Liver (tissue), 9 donors: Measurements from ENCODE around the gene DYNLT3. TPM values are rescaled to one million over a fixed set of nuclear protein-coding genes. Genes with fewer than 3 reads are reported as not detected.

Source experiments
- DNase-seq: peaks from one replicate; pipeline ENCODE4 v3.0.0-alpha.2; 2017; ENCODE audit warnings: low spot score
- H3K27ac ChIP-seq, 2 donors: one replicate each; pipeline ENCODE4 v1.7.0; 2013; ENCODE audit warnings: inconsistent platforms in 2 of 2, low read length in 2 of 2, control low read depth in 1 of 2, low read depth in 1 of 2, mild to moderate bottlenecking in 1 of 2
- H3K27me3 ChIP-seq, 4 donors: one replicate each; pipeline versions ENCODE4 v1.6.1 to v1.7.0; 2013; ENCODE audit warnings: low read length in 3 of 4, inconsistent platforms in 1 of 4, mild to moderate bottlenecking in 1 of 4, moderate library complexity in 1 of 4; ENCODE audit not compliant: control insufficient read depth in 4 of 4, insufficient read depth in 4 of 4
- H3K36me3 ChIP-seq, 4 donors: one replicate each; pipeline versions ENCODE4 v1.6.1 to v1.7.0; 2013; ENCODE audit warnings: low read length in 3 of 4, mild to moderate bottlenecking in 3 of 4, low read depth in 1 of 4, moderate library complexity in 1 of 4; ENCODE audit not compliant: control insufficient read depth in 4 of 4, insufficient read depth in 3 of 4
- H3K4me1 ChIP-seq, 4 donors: one replicate each; pipeline versions ENCODE4 v1.6.1 to v1.7.0; 2013; ENCODE audit warnings: low read length in 3 of 4, mild to moderate bottlenecking in 3 of 4, moderate library complexity in 1 of 4; ENCODE audit not compliant: control insufficient read depth in 4 of 4, insufficient read depth in 4 of 4
- H3K4me3 ChIP-seq, 3 donors: one replicate each; pipeline versions ENCODE4 v1.6.1 to v1.7.0; 2013; ENCODE audit warnings: low read length in 3 of 3, control low read depth in 1 of 3, low read depth in 1 of 3, mild to moderate bottlenecking in 1 of 3
- H3K9ac ChIP-seq, 2 donors: one replicate each; pipeline ENCODE4 v1.7.0; 2013; ENCODE audit warnings: low read length in 2 of 2, mild to moderate bottlenecking in 2 of 2, moderate library complexity in 2 of 2, control low read depth in 1 of 2, low read depth in 1 of 2
- H3K9me3 ChIP-seq, 4 donors: one replicate each; pipeline versions ENCODE4 v1.6.1 to v1.7.0; 2013; ENCODE audit warnings: low read length in 3 of 4; ENCODE audit not compliant: control insufficient read depth in 4 of 4
- ATF3 ChIP-seq: IDR thresholded peaks from 2 replicates; pipeline ENCODE4 v1.6.1; 2016; ENCODE audit warnings: antibody characterized with exemption
- CTCF ChIP-seq: fragments of 150-350 bp; IDR thresholded peaks from 2 replicates; pipeline ENCODE4 v1.5.1; 2017; ENCODE audit warnings: improper control_type of control experiment, low read depth, low read length; ENCODE audit not compliant: missing input control
- EGR1 ChIP-seq, 2 donors: IDR thresholded peaks; 2 replicates each; pipeline ENCODE4 v1.6.1; 2016 to 2018; ENCODE audit warnings: antibody characterized with exemption in 2 of 2, low read depth in 2 of 2
- FOXA1 ChIP-seq: IDR thresholded peaks from 2 replicates; pipeline ENCODE4 v1.6.1; 2016; ENCODE audit warnings: antibody characterized with exemption
- FOXA2 ChIP-seq: IDR thresholded peaks from 2 replicates; pipeline ENCODE4 v1.6.1; 2016; ENCODE audit warnings: antibody characterized with exemption
- GABPA ChIP-seq, 2 donors: IDR thresholded peaks in 1 of 2; conservative IDR thresholded peaks in 1 of 2; 2 replicates each; pipeline ENCODE4 v1.6.1; 2016; ENCODE audit warnings: antibody characterized with exemption in 2 of 2, mild to moderate bottlenecking in 1 of 2, moderate library complexity in 1 of 2
- HNF4A ChIP-seq, 2 donors: conservative IDR thresholded peaks; 2 replicates each; pipeline ENCODE4 v1.6.1; 2016; ENCODE audit warnings: antibody characterized with exemption in 2 of 2, mild to moderate bottlenecking in 2 of 2
- HNF4G ChIP-seq: IDR thresholded peaks from 2 replicates; pipeline ENCODE4 v1.6.1; 2016; ENCODE audit warnings: antibody characterized with exemption
- JUND ChIP-seq, 2 donors: IDR thresholded peaks; 2 replicates each; pipeline ENCODE4 v1.6.1; 2016; ENCODE audit warnings: antibody characterized with exemption in 2 of 2
- MAX ChIP-seq: IDR thresholded peaks from 2 replicates; pipeline ENCODE4 v1.6.1; 2016; ENCODE audit warnings: antibody characterized with exemption
- NR2F2 ChIP-seq: IDR thresholded peaks from 2 replicates; pipeline ENCODE4 v1.6.1; 2016; ENCODE audit warnings: antibody characterized with exemption
- RAD21 ChIP-seq, 2 donors: IDR thresholded peaks; 2 replicates each; pipeline ENCODE4 v1.6.1; 2016; ENCODE audit warnings: antibody characterized with exemption in 2 of 2, mild to moderate bottlenecking in 2 of 2
- RXRA ChIP-seq, 2 donors: IDR thresholded peaks; 2 replicates each; pipeline ENCODE4 v1.6.1; 2017 to 2018; ENCODE audit warnings: antibody characterized with exemption in 2 of 2, mild to moderate bottlenecking in 1 of 2
- SP1 ChIP-seq: IDR thresholded peaks from 2 replicates; pipeline ENCODE4 v1.6.1; 2018; ENCODE audit warnings: antibody characterized with exemption, mild to moderate bottlenecking
- TAF1 ChIP-seq: conservative IDR thresholded peaks from 2 replicates; pipeline ENCODE4 v1.6.1; 2016; ENCODE audit warnings: antibody characterized with exemption, mild to moderate bottlenecking
- YY1 ChIP-seq: IDR thresholded peaks from 2 replicates; pipeline ENCODE4 v1.6.1; 2016; ENCODE audit warnings: antibody characterized with exemption, mild to moderate bottlenecking
- ZBTB33 ChIP-seq: IDR thresholded peaks from 2 replicates; pipeline ENCODE4 v1.6.1; 2016; ENCODE audit warnings: antibody characterized with exemption
- WGBS: extraction: QIAGEN DNeasy Blood & Tissue Kit; methylation state at CpG from one replicate; pipeline ENCODE4 v1.1.7; 2013; 5-methylcytosine and 5-hydroxymethylcytosine counted together
- polyA plus RNA-seq, 2 donors: library from polyadenylated mRNA; stranded (reverse) in 1 of 2; unstranded in 1 of 2; fragments of 200-250 nt in 1 of 2; fragments of >200 nt in 1 of 2; fragmentation: Nextera tagmentation in 1 of 2; extraction: Ambion mirVana in 1 of 2; gene quantifications; one replicate each; pipeline versions ENCODE4 v1.2.1 to v1.2.3, GENCODE V29; 2013 to 2015
- total RNA-seq, 2 donors: library from RNA; depleted of rRNA; stranded (reverse); fragments of >200 nt; gene quantifications; one replicate each; pipeline ENCODE4 v1.2.3, GENCODE V29; 2014
- TF ChIP-seq, protein P1 (sequence below): IDR thresholded peaks from 2 replicates; pipeline ENCODE4 v1.6.1; 2016; ENCODE audit warnings: antibody characterized with exemption, mild to moderate bottlenecking
- donor health status: healthy.
- donor health status: healthy.
- donor health status: healthy.
- donor health status: healthy.
- donor health status: healthy.

The DYNLT3 gene
- total and polyA plus RNA-seq, 4 donors = 9.5 to 20.7 (median 13.4) TPM

DNA sequence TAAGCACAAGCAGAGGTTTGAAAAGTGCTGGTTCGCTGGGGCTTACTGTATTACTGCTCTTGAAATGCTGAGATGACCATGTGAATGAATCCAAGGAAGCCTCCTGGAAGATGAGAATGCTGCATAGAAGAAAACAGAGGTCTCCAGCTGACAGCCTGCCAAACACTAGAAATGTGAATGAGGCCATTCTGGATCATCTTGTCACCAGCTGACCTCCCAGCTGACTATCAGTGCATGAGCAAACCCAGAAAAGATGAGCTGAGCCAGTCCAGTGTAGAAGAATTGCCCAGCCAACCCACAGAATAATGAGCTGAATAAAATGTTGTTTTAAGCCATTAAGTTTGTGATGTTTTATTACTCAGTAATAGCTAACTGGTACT, 49.1 kb upstream of the DYNLT3 start:
- Histone ChIP-seq H3K27me3 (no peaks in the 10 kb centered on the region), H3K36me3 (peaks cover 0 to 2% (median under 1%) of the 10 kb centered on the region in 4 donors), H3K9me3 (peaks cover 0 to 3% (median 0%) of the 10 kb centered on the region in 4 donors), H3K4me1 (no peaks in the 10 kb centered on the region), H3K27ac (no peak overlapping the region), H3K9ac (no peak overlapping the region), H3K4me3 (no peak overlapping the region)
- WGBS = 77% methylated on average over 1 of the region's 1 CpG
- no peak for TF ChIP-seq RXRA (IDR thresholded peaks at IDR 0.05)
- TF ChIP-seq TAF1 = no peak
- no peak for TF ChIP-seq GABPA (IDR thresholded peaks at IDR 0.05 in 1 of 2, conservative IDR thresholded peaks at IDR 0.05 in 1 of 2)
- TF ChIP-seq SP1 = no peak
- no peak for TF ChIP-seq RAD21 (IDR thresholded peaks at IDR 0.05)
- TF ChIP-seq NR2F2 = no peak
- TF ChIP-seq FOXA2 = no peak
- TF ChIP-seq HNF4G = no peak
- TF ChIP-seq ATF3 = no peak
- TF ChIP-seq, protein P1, sequence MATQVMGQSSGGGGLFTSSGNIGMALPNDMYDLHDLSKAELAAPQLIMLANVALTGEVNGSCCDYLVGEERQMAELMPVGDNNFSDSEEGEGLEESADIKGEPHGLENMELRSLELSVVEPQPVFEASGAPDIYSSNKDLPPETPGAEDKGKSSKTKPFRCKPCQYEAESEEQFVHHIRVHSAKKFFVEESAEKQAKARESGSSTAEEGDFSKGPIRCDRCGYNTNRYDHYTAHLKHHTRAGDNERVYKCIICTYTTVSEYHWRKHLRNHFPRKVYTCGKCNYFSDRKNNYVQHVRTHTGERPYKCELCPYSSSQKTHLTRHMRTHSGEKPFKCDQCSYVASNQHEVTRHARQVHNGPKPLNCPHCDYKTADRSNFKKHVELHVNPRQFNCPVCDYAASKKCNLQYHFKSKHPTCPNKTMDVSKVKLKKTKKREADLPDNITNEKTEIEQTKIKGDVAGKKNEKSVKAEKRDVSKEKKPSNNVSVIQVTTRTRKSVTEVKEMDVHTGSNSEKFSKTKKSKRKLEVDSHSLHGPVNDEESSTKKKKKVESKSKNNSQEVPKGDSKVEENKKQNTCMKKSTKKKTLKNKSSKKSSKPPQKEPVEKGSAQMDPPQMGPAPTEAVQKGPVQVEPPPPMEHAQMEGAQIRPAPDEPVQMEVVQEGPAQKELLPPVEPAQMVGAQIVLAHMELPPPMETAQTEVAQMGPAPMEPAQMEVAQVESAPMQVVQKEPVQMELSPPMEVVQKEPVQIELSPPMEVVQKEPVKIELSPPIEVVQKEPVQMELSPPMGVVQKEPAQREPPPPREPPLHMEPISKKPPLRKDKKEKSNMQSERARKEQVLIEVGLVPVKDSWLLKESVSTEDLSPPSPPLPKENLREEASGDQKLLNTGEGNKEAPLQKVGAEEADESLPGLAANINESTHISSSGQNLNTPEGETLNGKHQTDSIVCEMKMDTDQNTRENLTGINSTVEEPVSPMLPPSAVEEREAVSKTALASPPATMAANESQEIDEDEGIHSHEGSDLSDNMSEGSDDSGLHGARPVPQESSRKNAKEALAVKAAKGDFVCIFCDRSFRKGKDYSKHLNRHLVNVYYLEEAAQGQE = no peak
- TF ChIP-seq ZBTB33 = no peak
- no peak for TF ChIP-seq CTCF
- TF ChIP-seq YY1 = no peak
- no peak for TF ChIP-seq EGR1 (IDR thresholded peaks at IDR 0.05; ENCODE audit: low read depth in 2 of 2)
- no peak for TF ChIP-seq MAX
- no peak for TF ChIP-seq JUND (IDR thresholded peaks at IDR 0.05)
- no peak for TF ChIP-seq HNF4A (conservative IDR thresholded peaks at IDR 0.05)
- TF ChIP-seq FOXA1 = no peak
- no peak for DNase-seq
